HL-60 (cell line): ENCODE results near the gene LTBP3.
A peak's percentile ranks its signal among the peaks of the same experiment; 100 is the strongest.

Source experiments
- DNase-seq, 2 experiments: peaks; one replicate each; pipeline ENCODE4 v3.0.0-alpha.2; 2010 to 2020; ENCODE audit warnings: low read depth in 1 of 2, low spot score in 1 of 2
- H3K27ac ChIP-seq: fragments of 250-450 bp; sonication (Bioruptor Pico); replicated peaks from 2 replicates; pipeline ENCODE4 v1.5.1; 2020; ENCODE audit warnings: mild to moderate bottlenecking, moderate library complexity
- H3K27me3 ChIP-seq: fragments of 250-450 bp; sonication (Bioruptor Pico); 2 replicates; pipeline ENCODE4 v1.5.1; 2021; ENCODE audit warnings: mild to moderate bottlenecking, moderate library complexity; ENCODE audit not compliant: insufficient read depth, poor library complexity, severe bottlenecking
- H3K4me3 ChIP-seq: replicated peaks from 2 replicates; pipeline ENCODE4 v1.5.1; 2011; ENCODE audit warnings: mild to moderate bottlenecking, control low read depth, low read length; ENCODE audit not compliant: insufficient read depth
- CTCF ChIP-seq: IDR thresholded peaks from one replicate; pipeline ENCODE4 v1.5.1; 2011; ENCODE audit warnings: low read length, control low read depth, inconsistent platforms; ENCODE audit not compliant: insufficient read depth
- GABPA ChIP-seq: IDR thresholded peaks from 2 replicates; pipeline ENCODE4 v1.6.1; 2012; ENCODE audit warnings: low read depth
- POLR2AphosphoS5 ChIP-seq: IDR thresholded peaks from 2 replicates; pipeline ENCODE4 v1.6.1; 2012; ENCODE audit warnings: low read depth
- REST ChIP-seq: IDR thresholded peaks from 2 replicates; pipeline ENCODE4 v1.6.1; 2012; ENCODE audit warnings: low read depth; ENCODE audit not compliant: insufficient replicate concordance
- SPI1 ChIP-seq: IDR thresholded peaks from 2 replicates; pipeline ENCODE4 v1.6.1; 2012; ENCODE audit warnings: low read depth, mild to moderate bottlenecking, borderline replicate concordance
- long read RNA-seq: library from polyadenylated mRNA; unstranded; transcript quantifications from one replicate; pipeline ENCODE4 v2.0.0, GENCODE V29; 2020

Gene LTBP3
- long read RNA-seq, transcript LTBP3-220 (6 exons, 748 nt): major isoform, 17 of 34 reads
- long read RNA-seq, partial matches to known transcripts: 12 of 34 reads
- long read RNA-seq, other reads (novel, unspliced or antisense): 5 of 34 reads

- Histone ChIP-seq H3K4me3 (peak within 1 kb of the TSS; percentile 26), H3K27ac (no peak within 1 kb of the TSS), H3K27me3 (no peaks in the 10 kb centered on the region)
- no peak for TF ChIP-seq SPI1
- TF ChIP-seq GABPA: no peak
- no peak for TF ChIP-seq CTCF
- no peak for TF ChIP-seq POLR2AphosphoS5
- TF ChIP-seq REST: no peak
- peak in 1 of 2 experiments; percentile 44 for DNase-seq
Observed at GRCh38 chr11:65558002-65558929, at the start of gene LTBP3. Gene LTBP3, minus strand, starts transcription at chr11:65558359. Its CDS starts 400 bp downstream, at chr11:65557959.

- Histone ChIP-seq H3K27me3 (no peaks in the 10 kb centered on the region), H3K4me3 (no peak overlapping the region), H3K27ac (no peak overlapping the region)
- DNase-seq: no peak
- TF ChIP-seq SPI1 (no peak), POLR2AphosphoS5 (no peak), GABPA (no peak), REST (no peak), CTCF (no peak)
Observed at GRCh38 chr11:65606876-65607613, 48.9 kb upstream of the LTBP3 start.

- H3K27me3 ChIP-seq: no peaks in the 10 kb centered on the region
Observed at GRCh38 chr11:65604258-65604657, 46.1 kb upstream of the LTBP3 start.

More at GRCh38 chr11:65604258-65604657, 46.1 kb upstream of the LTBP3 start:
- TF ChIP-seq SPI1 (no peak), GABPA (no peak), POLR2AphosphoS5 (no peak), CTCF (no peak), REST (no peak)
- H3K4me3 ChIP-seq: no peak overlapping the region
- DNase-seq: no peak
- H3K27ac ChIP-seq: no peak overlapping the region
